ENCODE results near the gene COL2A1.
"Not testable (repeated sequence)": the region's sequence is repeated elsewhere in the genome, so short reads cannot be mapped to it uniquely, and the experiment has no call there.

COL2A1 gene

GRCh38 chr12:47967461-47968321 lies 36.6 kb downstream of the COL2A1 start:
- Mint-ChIP-seq H3K4me1 (peaks cover 32% of the 10 kb centered on the region), H3K36me3 (peaks cover 13% of the 10 kb centered on the region), H3K27ac (no peak overlapping the region), H3K9me3 (no peaks in the 10 kb centered on the region), H3K27me3 (no peaks in the 10 kb centered on the region), H3K4me3 (no peak overlapping the region)
- ATAC-seq, result no peak

- no peak for ATAC-seq
- no peak overlapping the region for H3K4me3 Mint-ChIP-seq
- no peak overlapping the region for H3K27ac Mint-ChIP-seq
- H3K9me3 Mint-ChIP-seq, result no peaks in the 10 kb centered on the region
- H3K4me1 Mint-ChIP-seq, result peaks cover 32% of the 10 kb centered on the region
- H3K27me3 Mint-ChIP-seq, result peaks cover 10% of the 10 kb centered on the region
- peaks cover 13% of the 10 kb centered on the region for H3K36me3 Mint-ChIP-seq
Measured at GRCh38 chr12:47965581-47965980, 38.7 kb downstream of the COL2A1 start.

GRCh38 chr12:47964106-47964728 lies 40.1 kb downstream of the COL2A1 start:
- peaks cover 13% of the 10 kb centered on the region for H3K36me3 Mint-ChIP-seq
- no peak for ATAC-seq
- peaks cover 32% of the 10 kb centered on the region for H3K4me1 Mint-ChIP-seq
- H3K9me3 Mint-ChIP-seq, result no peaks in the 10 kb centered on the region
- H3K27me3 Mint-ChIP-seq, result peaks cover 24% of the 10 kb centered on the region
- H3K4me3 Mint-ChIP-seq, result peak overlapping the region; percentile 100
- peak overlapping the region; percentile 99 for H3K27ac Mint-ChIP-seq

- peak within 1 kb of the TSS; percentile 100 for H3K4me3 Mint-ChIP-seq
- no peaks in the 10 kb centered on the region for H3K9me3 Mint-ChIP-seq
- ATAC-seq, result peak; percentile 95
- peaks cover 25% of the 10 kb centered on the region for H3K27me3 Mint-ChIP-seq
- H3K27ac Mint-ChIP-seq, result peak within 1 kb of the TSS; percentile 99
- peaks cover 32% of the 10 kb centered on the region for H3K4me1 Mint-ChIP-seq
- H3K36me3 Mint-ChIP-seq, result peaks cover 9% of the 10 kb centered on the region
Measured at GRCh38 chr12:47963340-47964040, 40.8 kb downstream of the COL2A1 start, which contains the start of gene TMEM106C. Gene TMEM106C, plus strand, starts transcription at chr12:47963596. Its CDS starts 641 bp downstream, at chr12:47964237.

- peaks cover 32% of the 10 kb centered on the region for H3K4me1 Mint-ChIP-seq
- peaks cover 25% of the 10 kb centered on the region for H3K27me3 Mint-ChIP-seq
- ATAC-seq, result no peak
- H3K4me3 Mint-ChIP-seq, result no peak overlapping the region
- H3K9me3 Mint-ChIP-seq, result no peaks in the 10 kb centered on the region
- H3K36me3 Mint-ChIP-seq, result peaks cover 9% of the 10 kb centered on the region
- H3K27ac Mint-ChIP-seq, result no peak overlapping the region
Measured at GRCh38 chr12:47962198-47962597, 42.1 kb downstream of the COL2A1 start.

- peaks cover 40% of the 10 kb centered on the region for H3K27me3 Mint-ChIP-seq
- ATAC-seq, H3K4me1 Mint-ChIP-seq, H3K9me3 Mint-ChIP-seq, H3K4me3 Mint-ChIP-seq, H3K36me3 Mint-ChIP-seq, H3K27ac Mint-ChIP-seq: not testable (repeated sequence)
Measured at GRCh38 chr12:47957671-47958070, 46.6 kb downstream of the COL2A1 start.

GRCh38 chr12:47955059-47955458 lies 49.2 kb downstream of the COL2A1 start:
- ATAC-seq, result no peak

GRCh38 chr12:47954467-47955045 lies 49.7 kb downstream of the COL2A1 start:
- ATAC-seq, result no peak
- Mint-ChIP-seq H3K27me3 (peaks cover 31% of the 10 kb centered on the region), H3K4me3 (no peak overlapping the region), H3K36me3 (no peaks in the 10 kb centered on the region), H3K27ac (no peak overlapping the region), H3K4me1 (no peaks in the 10 kb centered on the region), H3K9me3 (no peaks in the 10 kb centered on the region)

More at GRCh38 chr12:47955059-47955458, 49.2 kb downstream of the COL2A1 start:
- no peaks in the 10 kb centered on the region for H3K9me3 Mint-ChIP-seq
- H3K27me3 Mint-ChIP-seq, result peaks cover 31% of the 10 kb centered on the region
- no peak overlapping the region for H3K27ac Mint-ChIP-seq
- H3K36me3 Mint-ChIP-seq, result no peaks in the 10 kb centered on the region
- no peaks in the 10 kb centered on the region for H3K4me1 Mint-ChIP-seq
- no peak overlapping the region for H3K4me3 Mint-ChIP-seq

GRCh38 chr12:47954058-47954457 lies 50.2 kb downstream of the COL2A1 start:
- no peak overlapping the region for H3K4me3 Mint-ChIP-seq
- no peak for ATAC-seq
- no peak overlapping the region for H3K27ac Mint-ChIP-seq
- H3K9me3 Mint-ChIP-seq, result no peaks in the 10 kb centered on the region
- H3K4me1 Mint-ChIP-seq, result no peaks in the 10 kb centered on the region
- H3K36me3 Mint-ChIP-seq, result no peaks in the 10 kb centered on the region
- peaks cover 27% of the 10 kb centered on the region for H3K27me3 Mint-ChIP-seq

- Mint-ChIP-seq H3K9me3 (no peaks in the 10 kb centered on the region), H3K27ac (no peak overlapping the region), H3K27me3 (peaks cover 29% of the 10 kb centered on the region), H3K4me1 (peaks cover 5% of the 10 kb centered on the region), H3K36me3 (no peaks in the 10 kb centered on the region), H3K4me3 (no peak overlapping the region)
- ATAC-seq, result no peak
Measured at GRCh38 chr12:47950856-47951468, 53.3 kb downstream of the COL2A1 start.

- peak; percentile 57 for ATAC-seq
- peaks cover 5% of the 10 kb centered on the region for H3K4me1 Mint-ChIP-seq
- peaks cover 31% of the 10 kb centered on the region for H3K27me3 Mint-ChIP-seq
- no peaks in the 10 kb centered on the region for H3K9me3 Mint-ChIP-seq
- no peak overlapping the region for H3K27ac Mint-ChIP-seq
- H3K36me3 Mint-ChIP-seq, result no peaks in the 10 kb centered on the region
- no peak overlapping the region for H3K4me3 Mint-ChIP-seq
Measured at GRCh38 chr12:47949441-47950341, 54.6 kb downstream of the COL2A1 start.

GRCh38 chr12:47947341-47947740 lies 56.9 kb downstream of the COL2A1 start:
- peaks cover 51% of the 10 kb centered on the region for H3K27me3 Mint-ChIP-seq
- peaks cover 12% of the 10 kb centered on the region for H3K4me1 Mint-ChIP-seq
- H3K27ac Mint-ChIP-seq, result no peak overlapping the region
- no peak overlapping the region for H3K4me3 Mint-ChIP-seq
- ATAC-seq, result no peak
- no peaks in the 10 kb centered on the region for H3K36me3 Mint-ChIP-seq
- no peaks in the 10 kb centered on the region for H3K9me3 Mint-ChIP-seq

- Mint-ChIP-seq H3K4me3 (no peak overlapping the region), H3K9me3 (no peaks in the 10 kb centered on the region), H3K27ac (no peak overlapping the region), H3K4me1 (peaks cover 14% of the 10 kb centered on the region), H3K27me3 (peaks cover 57% of the 10 kb centered on the region), H3K36me3 (no peaks in the 10 kb centered on the region)
- no peak for ATAC-seq
Measured at GRCh38 chr12:47946413-47947323, 57.6 kb downstream of the COL2A1 start.
